ENCODE measurements around the gene AFF1. TPM values are rescaled to one million over a fixed set of nuclear protein-coding genes. Genes with fewer than 3 reads are reported as not detected.

Gene AFF1
- total RNA-seq, 1 experiment from 2014 or later = 61.9 TPM

DNA sequence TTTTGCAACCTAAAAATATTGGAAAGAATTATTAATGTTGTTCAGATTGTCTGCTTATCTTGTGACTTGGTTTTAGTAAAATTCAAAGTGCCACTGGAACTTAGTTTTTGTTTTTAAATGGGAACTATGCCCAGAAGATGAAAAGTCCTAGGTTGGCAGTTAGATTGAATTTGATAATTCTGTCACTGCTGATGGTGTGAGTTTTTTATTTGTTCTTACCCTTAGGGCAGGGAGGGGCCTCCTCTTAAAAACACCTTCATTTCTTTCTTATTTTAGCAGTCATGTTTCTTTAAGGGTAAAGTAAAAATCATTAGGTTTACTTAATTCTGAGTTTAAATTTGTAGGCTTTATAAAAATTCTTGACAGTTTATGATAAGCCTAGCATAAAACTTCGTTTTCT, 80.6 kb downstream of the AFF1 start:
- H3K4me3 Mint-ChIP-seq (ENCODE audit: unreplicated experiment) = peak overlapping the region; percentile 49
- TF ChIP-seq, protein P1, sequence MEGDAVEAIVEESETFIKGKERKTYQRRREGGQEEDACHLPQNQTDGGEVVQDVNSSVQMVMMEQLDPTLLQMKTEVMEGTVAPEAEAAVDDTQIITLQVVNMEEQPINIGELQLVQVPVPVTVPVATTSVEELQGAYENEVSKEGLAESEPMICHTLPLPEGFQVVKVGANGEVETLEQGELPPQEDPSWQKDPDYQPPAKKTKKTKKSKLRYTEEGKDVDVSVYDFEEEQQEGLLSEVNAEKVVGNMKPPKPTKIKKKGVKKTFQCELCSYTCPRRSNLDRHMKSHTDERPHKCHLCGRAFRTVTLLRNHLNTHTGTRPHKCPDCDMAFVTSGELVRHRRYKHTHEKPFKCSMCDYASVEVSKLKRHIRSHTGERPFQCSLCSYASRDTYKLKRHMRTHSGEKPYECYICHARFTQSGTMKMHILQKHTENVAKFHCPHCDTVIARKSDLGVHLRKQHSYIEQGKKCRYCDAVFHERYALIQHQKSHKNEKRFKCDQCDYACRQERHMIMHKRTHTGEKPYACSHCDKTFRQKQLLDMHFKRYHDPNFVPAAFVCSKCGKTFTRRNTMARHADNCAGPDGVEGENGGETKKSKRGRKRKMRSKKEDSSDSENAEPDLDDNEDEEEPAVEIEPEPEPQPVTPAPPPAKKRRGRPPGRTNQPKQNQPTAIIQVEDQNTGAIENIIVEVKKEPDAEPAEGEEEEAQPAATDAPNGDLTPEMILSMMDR (IDR thresholded peaks at IDR 0.05; ENCODE audit: unreplicated experiment) = no peak
- CTCF ChIA-PET = interaction anchor here (1.0 to 2.0 kb wide), 2 partner anchors 88 to 93 kb away, joined by 3 to 8 read pairs; no protein-coding TSS in a partner anchor
- intact Hi-C loops (cut with micrococcal nuclease) = no loop called here
- peak overlapping the region; percentile 82 for H3K27ac Mint-ChIP-seq (ENCODE audit: low read depth, unreplicated experiment)
- BruUV-seq (replicated peaks) = no TSS peak
- H3K4me1 Mint-ChIP-seq (ENCODE audit: insufficient read depth, unreplicated experiment) = peaks cover 38% of the 10 kb centered on the region
- H3K36me3 Mint-ChIP-seq (ENCODE audit: insufficient read depth, unreplicated experiment) = peaks cover 11% of the 10 kb centered on the region
- no peak for DNase-seq (ENCODE audit: unreplicated experiment)
- H3K9me3 Mint-ChIP-seq (ENCODE audit: unreplicated experiment) = peaks cover under 1% of the 10 kb centered on the region
- POLR2A ChIA-PET = interaction anchor here (1.1 to 2.4 kb wide), 9 partner anchors 9 to 106 kb away, joined by 3 to 12 read pairs (median 6); partner anchors contain the start of gene AFF1
- no peaks in the 10 kb centered on the region for H3K27me3 Mint-ChIP-seq (ENCODE audit: insufficient read depth, unreplicated experiment)

DNA sequence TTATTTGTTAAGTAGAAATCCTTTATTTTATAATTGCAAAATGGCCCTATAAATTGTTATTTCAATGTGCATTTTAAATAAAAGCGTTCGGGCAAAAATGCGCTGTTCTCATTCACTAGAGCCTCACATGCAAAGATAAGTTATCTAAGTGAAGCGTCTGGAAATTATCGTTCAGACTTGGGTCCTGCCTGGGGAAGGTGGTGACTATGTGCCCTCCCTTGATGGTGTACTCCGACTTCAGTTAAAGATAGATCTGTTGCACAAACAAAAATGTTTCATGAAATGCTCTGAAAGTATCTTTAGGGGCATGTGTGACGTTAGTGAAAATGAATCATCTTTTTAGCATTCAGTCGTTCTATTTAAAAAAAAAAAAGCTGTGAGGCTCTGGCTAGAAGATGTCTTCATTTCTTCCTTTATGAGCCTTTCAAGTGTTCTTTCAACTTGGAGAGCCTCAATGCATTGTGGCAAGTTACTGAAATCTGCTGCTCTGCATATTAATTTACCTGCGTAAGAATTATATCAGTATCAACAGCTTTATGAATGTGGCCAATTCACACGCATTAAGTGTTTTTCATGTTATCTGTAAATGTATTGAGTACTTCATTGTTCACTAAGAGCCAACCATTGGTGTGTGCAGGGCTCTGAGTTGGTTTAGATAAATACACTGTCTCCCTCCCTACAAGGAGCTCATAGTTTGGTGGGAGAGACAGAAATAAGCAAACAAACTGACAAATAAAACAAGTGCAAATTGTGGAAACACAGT, 83.0 kb downstream of the AFF1 start:
- ChIA-PET POLR2A (interaction anchor here (0.6 to 1.9 kb wide), 7 partner anchors 9 to 104 kb away, joined by 3 to 7 read pairs (median 5); no protein-coding TSS in a partner anchor), CTCF (interaction anchor here (0.6 kb wide), 1 partner anchor 82 kb away, joined by 4 read pairs; no protein-coding TSS in a partner anchor)
- no TSS peak for BruUV-seq (replicated peaks)
- TF ChIP-seq, protein P1 (IDR thresholded peaks at IDR 0.05; ENCODE audit: unreplicated experiment) = no peak
- intact Hi-C loops (cut with micrococcal nuclease) = no loop called here
- H3K4me3 Mint-ChIP-seq (ENCODE audit: unreplicated experiment) = no peak overlapping the region
- no peaks in the 10 kb centered on the region for H3K27me3 Mint-ChIP-seq (ENCODE audit: insufficient read depth, unreplicated experiment)
- H3K36me3 Mint-ChIP-seq (ENCODE audit: insufficient read depth, unreplicated experiment) = peaks cover 27% of the 10 kb centered on the region
- H3K4me1 Mint-ChIP-seq (ENCODE audit: insufficient read depth, unreplicated experiment) = peaks cover 38% of the 10 kb centered on the region
- peak; percentile 69 for DNase-seq (ENCODE audit: unreplicated experiment)
- H3K9me3 Mint-ChIP-seq (ENCODE audit: unreplicated experiment) = peaks cover 7% of the 10 kb centered on the region
- H3K27ac Mint-ChIP-seq (ENCODE audit: low read depth, unreplicated experiment) = peak overlapping the region; percentile 69

DNA sequence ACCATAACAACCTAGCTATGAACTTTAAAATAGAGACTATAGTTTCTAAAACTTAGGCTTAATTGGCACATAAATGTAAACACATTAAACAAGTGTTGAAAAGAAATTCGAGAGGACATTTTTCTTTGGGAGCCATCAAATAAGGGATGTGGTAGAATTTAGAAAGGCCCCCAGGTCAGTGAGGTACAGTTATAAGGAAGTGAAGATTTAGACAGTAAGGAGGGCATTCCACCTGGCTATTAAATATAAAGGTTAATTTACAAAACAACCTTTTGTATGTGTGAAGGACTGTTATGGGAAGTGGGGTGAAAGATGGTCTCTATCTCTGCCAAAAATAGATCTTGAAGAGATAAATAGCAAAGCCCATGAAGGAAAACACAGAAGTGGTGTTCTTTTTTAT, 83.9 kb downstream of the AFF1 start:
- intact Hi-C loops (cut with micrococcal nuclease) = no loop called here
- CTCF ChIA-PET = no interaction called here
- Mint-ChIP-seq H3K4me1 (ENCODE audit: insufficient read depth, unreplicated experiment) (peaks cover 37% of the 10 kb centered on the region), H3K27ac (ENCODE audit: low read depth, unreplicated experiment) (peak overlapping the region; percentile 69), H3K4me3 (ENCODE audit: unreplicated experiment) (no peak overlapping the region), H3K36me3 (ENCODE audit: insufficient read depth, unreplicated experiment) (peaks cover 27% of the 10 kb centered on the region), H3K9me3 (ENCODE audit: unreplicated experiment) (peaks cover 7% of the 10 kb centered on the region), H3K27me3 (ENCODE audit: insufficient read depth, unreplicated experiment) (no peaks in the 10 kb centered on the region)
- TF ChIP-seq, protein P1 (IDR thresholded peaks at IDR 0.05; ENCODE audit: unreplicated experiment) = no peak
- DNase-seq (ENCODE audit: unreplicated experiment) = no peak
- POLR2A ChIA-PET = interaction anchor here (0.8 to 1.4 kb wide), 5 partner anchors 9 to 92 kb away, joined by 3 to 7 read pairs (median 5); no protein-coding TSS in a partner anchor
- no TSS peak for BruUV-seq (replicated peaks)

DNA sequence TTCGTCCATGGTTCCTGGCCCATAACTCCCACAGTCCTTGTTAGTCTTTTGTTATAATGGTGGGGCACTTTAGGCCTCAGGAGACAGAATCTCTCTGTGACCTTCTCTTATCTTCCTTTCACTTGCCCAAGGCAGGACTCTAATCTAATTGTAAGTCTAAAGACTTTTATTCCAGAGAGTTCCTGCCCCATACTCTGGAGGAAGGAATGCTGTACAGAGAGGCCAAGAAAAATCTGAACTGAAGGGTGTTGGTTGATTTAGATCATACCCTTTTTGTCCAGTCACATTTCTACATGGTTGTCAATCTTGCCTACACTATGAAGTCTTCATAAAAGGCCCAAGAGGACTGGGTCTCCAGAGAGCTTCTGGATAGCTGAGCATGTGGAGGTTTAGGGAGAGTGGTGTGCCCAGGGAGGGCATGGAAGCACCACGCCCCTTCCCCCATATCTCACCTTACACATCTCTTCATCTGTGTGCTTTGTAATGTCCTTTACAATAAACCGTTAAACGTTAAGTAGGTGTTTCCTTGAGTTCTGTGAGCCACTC, 84.5 kb downstream of the AFF1 start:
- Mint-ChIP-seq H3K9me3 (ENCODE audit: unreplicated experiment) (peaks cover 7% of the 10 kb centered on the region), H3K4me3 (ENCODE audit: unreplicated experiment) (no peak overlapping the region), H3K36me3 (ENCODE audit: insufficient read depth, unreplicated experiment) (peaks cover 27% of the 10 kb centered on the region), H3K27ac (ENCODE audit: low read depth, unreplicated experiment) (no peak overlapping the region), H3K27me3 (ENCODE audit: insufficient read depth, unreplicated experiment) (no peaks in the 10 kb centered on the region), H3K4me1 (ENCODE audit: insufficient read depth, unreplicated experiment) (peaks cover 37% of the 10 kb centered on the region)
- TF ChIP-seq, protein P1 (IDR thresholded peaks at IDR 0.05; ENCODE audit: unreplicated experiment) = no peak
- no TSS peak for BruUV-seq (replicated peaks)
- POLR2A ChIA-PET = interaction anchor here (1.2 kb wide), 1 partner anchor 93 kb away, joined by 5 read pairs; no protein-coding TSS in a partner anchor
- CTCF ChIA-PET = no interaction called here
- intact Hi-C loops (cut with micrococcal nuclease) = no loop called here
- no peak for DNase-seq (ENCODE audit: unreplicated experiment)

All from MCF 10A (cell line).